K562 (cell line): ENCODE results near the gene PRAMEF11. TPM values are rescaled to one million over a fixed set of nuclear protein-coding genes. Genes with fewer than 3 reads are reported as not detected.
"Not testable (repeated sequence)": the region's sequence is repeated elsewhere in the genome, so short reads cannot be mapped to it uniquely, and the experiment has no call there.

ENCODE experiments used
- ATAC-seq: fragments of 200-7000 bp; cut with Tn5 transposase; 3 replicates; pipeline ENCODE4 v1.9.1; 2020; ENCODE audit warnings: moderate library complexity
- BruUV-seq: library from RNA; stranded (reverse); fragments of 400-500 nt; replicated peaks from 2 replicates; lab custom pipeline; 2021; lab: Mats Ljungman, UMichigan
- CTCF ChIA-PET: fragments of 300-600 bp; formaldehyde crosslinking; extraction: SDS; loops from one replicate; lab custom pipeline; 2021; ENCODE audit warnings: low intra/inter-chr PET ratio; lab: Yijun Ruan, JAX
- POLR2A ChIA-PET: fragments of 300-600, 350-650 bp; sonication (Branson Sonifier 250); formaldehyde crosslinking; extraction: SDS; loops from one replicate; lab custom pipeline; 2021; ENCODE audit warnings: antibody characterized with exemption, inconsistent platforms; lab: Yijun Ruan, JAX
- DNase-seq, 4 experiments: peaks; one replicate each; pipeline versions ENCODE4 v3.0.0 to v3.0.0-alpha.2; 2011 to 2018; ENCODE audit warnings: low spot score in 3 of 4, mixed read lengths in 3 of 4; ENCODE audit errors: extremely low read depth in 1 of 4
- FAIRE-seq: peaks from 2 replicates; lab custom pipeline; 2011; peaks lifted over from hg19 to GRCh38; lab: Jason Lieb, UNC
- H2AFZ ChIP-seq: 2 replicates; pipeline ENCODE4 v1.6.0; 2011; ENCODE audit warnings: low read depth, low read length, control low read depth, inconsistent platforms
- H3K27ac ChIP-seq: fragments of 200-600 bp; 3 replicates; pipeline ENCODE4 v1.8.0; 2011; ENCODE audit warnings: low read depth, mild to moderate bottlenecking, control low read depth, inconsistent platforms, low read length, moderate library complexity, mixed read lengths; ENCODE audit errors: extremely low read depth
- H3K27me3 ChIP-seq, 2 experiments: fragments of 300-600 bp in 1 of 2; 2 replicates in 1 of 2; 3 replicates in 1 of 2; pipeline versions ENCODE4 v1.6.0 to v1.8.0; 2011; ENCODE audit warnings: inconsistent platforms in 2 of 2, low read length in 2 of 2, mild to moderate bottlenecking in 1 of 2, mixed read lengths in 1 of 2, moderate library complexity in 1 of 2; ENCODE audit not compliant: control insufficient read depth in 2 of 2, insufficient read depth in 2 of 2
- H3K36me3 ChIP-seq: fragments of 300-600 bp; 3 replicates; pipeline ENCODE4 v1.8.0; 2011; ENCODE audit warnings: mild to moderate bottlenecking, low read length, inconsistent platforms; ENCODE audit not compliant: control insufficient read depth, insufficient read depth
- H3K4me1 ChIP-seq, 2 experiments: fragments of 200-600 bp in 1 of 2; replicated peaks in 1 of 2; 2 replicates in 1 of 2; 3 replicates in 1 of 2; pipeline versions ENCODE4 v1.5.1 to v1.8.0; 2011; ENCODE audit warnings: inconsistent platforms in 2 of 2, low read length in 2 of 2, mild to moderate bottlenecking in 1 of 2, mixed read lengths in 1 of 2, moderate library complexity in 1 of 2; ENCODE audit not compliant: control insufficient read depth in 2 of 2, insufficient read depth in 2 of 2
- H3K4me2 ChIP-seq: 2 replicates; pipeline ENCODE4 v1.6.1; 2011; ENCODE audit warnings: low read length, control low read depth, inconsistent platforms, mixed read lengths; ENCODE audit not compliant: insufficient read depth
- H3K4me3 ChIP-seq: fragments of 200-600 bp; sonication (generic), shearing (Covaris generic); 2 replicates; pipeline ENCODE4 v1.5.1; 2016; ENCODE audit warnings: control low read depth, inconsistent platforms
- H3K79me2 ChIP-seq: fragments of 200-600 bp; 3 replicates; pipeline ENCODE4 v1.8.0; 2011; ENCODE audit warnings: low read length, inconsistent platforms; ENCODE audit not compliant: control insufficient read depth, insufficient read depth
- H3K9ac ChIP-seq, 2 experiments: 2 replicates each; pipeline versions ENCODE4 v1.6.0 to v1.6.1; 2011; ENCODE audit warnings: low read depth in 2 of 2, low read length in 2 of 2, control low read depth in 1 of 2, inconsistent platforms in 1 of 2, mild to moderate bottlenecking in 1 of 2, mixed read lengths in 1 of 2; ENCODE audit not compliant: insufficient read depth in 1 of 2
- H3K9me1 ChIP-seq: one replicate; pipeline ENCODE4 v1.6.0; 2011; ENCODE audit warnings: inconsistent platforms, mild to moderate bottlenecking, low read length, moderate library complexity; ENCODE audit not compliant: control insufficient read depth, insufficient read depth
- H3K9me3 ChIP-seq: replicated peaks from 2 replicates; pipeline ENCODE4 v1.5.1; 2011; ENCODE audit warnings: low read depth, low read length, inconsistent platforms; ENCODE audit not compliant: control insufficient read depth, insufficient read depth
- H4K20me1 ChIP-seq: replicated peaks from 2 replicates; pipeline ENCODE4 v1.6.1; 2011; ENCODE audit warnings: low read length, inconsistent platforms, mixed read lengths; ENCODE audit not compliant: control insufficient read depth, insufficient read depth
- CBX1 ChIP-seq: sonication (generic); IDR thresholded peaks from 2 replicates; pipeline ENCODE4 v1.6.1; 2016; ENCODE audit warnings: antibody characterized with exemption, low read depth, mild to moderate bottlenecking
- CBX3 ChIP-seq, 2 experiments: IDR thresholded peaks; 1 replicate in 1 of 2; 2 replicates in 1 of 2; pipeline ENCODE4 v1.6.1; 2012; ENCODE audit warnings: inconsistent platforms in 2 of 2, low read length in 2 of 2, borderline replicate concordance in 1 of 2, control low read depth in 1 of 2
- CBX5 ChIP-seq: IDR thresholded peaks from 2 replicates; pipeline ENCODE4 v1.6.1; 2014; ENCODE audit warnings: low read depth, borderline replicate concordance
- TRIM28 ChIP-seq: fragments of 450-650 bp; IDR thresholded peaks from 2 replicates; pipeline ENCODE4 v1.6.1; 2017
- WGBS: fragments of 100-300 bp; shearing (Covaris generic); methylation state at CpG from one replicate; pipeline ENCODE4 v1.1.6; 2016; ENCODE audit warnings: low coverage, mixed read lengths; ENCODE audit not compliant: insufficient coverage; ENCODE audit errors: missing lambda C conversion rate; 5-methylcytosine and 5-hydroxymethylcytosine counted together
- in situ Hi-C: fragments of 300-500 bp; cut with MboI; formaldehyde crosslinking; loops from 4 replicates; pipeline ENCODE4 v1.15.0; 2018; ENCODE audit warnings: inconsistent platforms, mixed read lengths
- intact Hi-C: fragments of 100-400 bp; cut with micrococcal nuclease; formaldehyde crosslinking; loops from 2 replicates; pipeline ENCODE4 v1.14.2; 2022
- polyA plus RNA-seq, 8 experiments: library from polyadenylated mRNA; depleted of rRNA in 4 of 8; stranded (reverse) in 5 of 8; unstranded in 3 of 8; fragments of >200 nt; fragmentation: Nextera tagmentation in 2 of 8; fragmentation: Illumina TruSeq in 1 of 8; extraction: Ambion mirVana in 2 of 8; extraction: Trizol in 1 of 8; gene quantifications; 2 replicates each; pipeline versions ENCODE4 v1.2.1 to v1.2.3, GENCODE V29; 2011 to 2014; ENCODE audit warnings: inconsistent platforms in 1 of 8, missing spikeins in 1 of 8
- total RNA-seq, 7 experiments: library from RNA; depleted of rRNA in 6 of 7; stranded (reverse); fragments of >200 nt in 6 of 7; fragmentation: Illumina TruSeq in 2 of 7; extraction: Trizol in 2 of 7; gene quantifications; 2 replicates each; pipeline versions ENCODE4 v1.2.1 to v1.2.3, GENCODE V29; 2011 to 2021; ENCODE audit warnings: low replicate concordance in 1 of 7
- TF ChIP-seq, protein P1 (sequence below): fragments of 450-650 bp; IDR thresholded peaks from 2 replicates; pipeline ENCODE4 v1.6.1; 2018; ENCODE audit warnings: mild to moderate bottlenecking, low read depth; ENCODE audit not compliant: partially characterized antibody

PRAMEF11 gene
- total and polyA plus RNA-seq, 9 of the 15 experiments (the other 6 are each of a cell fraction or from before 2014, with no cell fraction given) = not detected

DNA sequence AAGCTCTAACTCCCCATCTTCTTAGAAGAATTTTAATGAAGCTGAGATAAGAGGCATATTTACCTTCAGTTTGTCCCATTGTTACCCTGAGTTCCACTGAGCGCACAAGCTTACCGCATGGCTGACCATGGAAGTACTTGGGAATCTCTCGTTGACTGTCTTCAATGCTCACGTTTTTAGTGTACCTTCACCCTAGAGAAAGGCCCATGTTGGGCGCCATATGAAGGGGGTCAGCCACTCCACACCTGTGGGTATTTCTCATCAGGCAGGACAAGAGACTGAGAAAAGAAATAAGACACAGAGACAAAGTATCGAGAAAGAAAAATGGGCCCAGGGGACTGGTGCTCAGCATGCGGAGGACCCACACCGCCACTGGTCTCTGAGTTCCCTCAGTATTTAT, 46.5 kb downstream of the PRAMEF11 start:
- TF ChIP-seq CBX3 (IDR thresholded peaks at IDR 0.05; ENCODE audit: borderline replicate concordance in 1 of 2, low read length in 2 of 2) = peak in 1 of 2 experiments; percentile 35; a peak in 1 of 3 replicates
- TF ChIP-seq CBX5 = peak; percentile 41; the same call in 1 of the 2 replicates
- TF ChIP-seq, protein P1, sequence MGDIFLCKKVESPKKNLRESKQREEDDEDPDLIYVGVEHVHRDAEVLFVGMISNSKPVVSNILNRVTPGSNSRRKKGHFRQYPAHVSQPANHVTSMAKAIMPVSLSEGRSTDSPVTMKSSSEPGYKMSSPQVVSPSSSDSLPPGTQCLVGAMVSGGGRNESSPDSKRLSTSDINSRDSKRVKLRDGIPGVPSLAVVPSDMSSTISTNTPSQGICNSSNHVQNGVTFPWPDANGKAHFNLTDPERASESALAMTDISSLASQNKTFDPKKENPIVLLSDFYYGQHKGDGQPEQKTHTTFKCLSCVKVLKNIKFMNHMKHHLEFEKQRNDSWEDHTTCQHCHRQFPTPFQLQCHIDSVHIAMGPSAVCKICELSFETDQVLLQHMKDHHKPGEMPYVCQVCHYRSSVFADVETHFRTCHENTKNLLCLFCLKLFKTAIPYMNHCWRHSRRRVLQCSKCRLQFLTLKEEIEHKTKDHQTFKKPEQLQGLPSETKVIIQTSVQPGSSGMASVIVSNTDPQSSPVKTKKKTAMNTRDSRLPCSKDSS = peak; percentile 43
- peak; percentile 47; the same call in 1 of the 2 replicates for TF ChIP-seq TRIM28
- peak; percentile 57; the same call in 1 of the 2 replicates for TF ChIP-seq CBX1
- H3K9ac ChIP-seq, H3K9me3 ChIP-seq, in situ Hi-C loops, POLR2A ChIA-PET, CTCF ChIA-PET, H3K4me3 ChIP-seq, H4K20me1 ChIP-seq, H3K27me3 ChIP-seq, H3K79me2 ChIP-seq, H3K9me1 ChIP-seq, intact Hi-C loops, FAIRE-seq, H3K27ac ChIP-seq, H3K4me1 ChIP-seq, H2AFZ ChIP-seq, ATAC-seq, BruUV-seq, H3K4me2 ChIP-seq, H3K36me3 ChIP-seq: not testable (repeated sequence)
- DNase-seq = peak in 1 of 4 experiments; percentile 28
- WGBS = 13% methylated on average over 7 of the region's 8 CpGs
